WTC11 (cell line): Measurements from ENCODE around the gene NBAS. TPM values are rescaled to one million over a fixed set of nuclear protein-coding genes. Genes with fewer than 3 reads are reported as not detected.

Experiments
- ATAC-seq: fragments of 200-7000 bp; cut with Tn5 transposase; 2 replicates; pipeline ENCODE4 v1.10.0; 2021; ENCODE audit warnings: mild to moderate bottlenecking, moderate library complexity
- CTCF ChIA-PET: fragments of 300-600 bp; sonication (Branson Sonifier 250); formaldehyde crosslinking; loops from one replicate; lab custom pipeline; 2021; ENCODE audit warnings: antibody characterized with exemption; lab: Charles Lee
- POLR2A ChIA-PET: fragments of 350-600 bp; sonication (Branson Sonifier 250); formaldehyde crosslinking; loops from one replicate; lab custom pipeline; 2021; ENCODE audit warnings: antibody characterized with exemption; lab: Charles Lee
- DNase-seq: peaks from one replicate; pipeline ENCODE4 v3.0.0; 2021; ENCODE audit warnings: low spot score
- H3K27ac Mint-ChIP-seq: 2 replicates; pipeline ENCODE4 v1.8.0; 2021; ENCODE audit warnings: mixed read lengths
- H3K27me3 Mint-ChIP-seq: 2 replicates; pipeline ENCODE4 v1.8.0; 2021; ENCODE audit warnings: low read depth, mild to moderate bottlenecking, moderate library complexity, mixed read lengths
- H3K36me3 Mint-ChIP-seq: 2 replicates; pipeline ENCODE4 v1.8.0; 2021; ENCODE audit warnings: mixed read lengths
- H3K4me1 Mint-ChIP-seq: 2 replicates; pipeline ENCODE4 v1.8.0; 2022; ENCODE audit warnings: mixed read lengths
- H3K4me3 Mint-ChIP-seq: 2 replicates; pipeline ENCODE4 v1.8.0; 2021; ENCODE audit warnings: mild to moderate bottlenecking, moderate library complexity, mixed read lengths
- H3K9me3 Mint-ChIP-seq: 2 replicates; pipeline ENCODE4 v1.8.0; 2021; ENCODE audit warnings: mixed read lengths
- ARID4B ChIP-seq: sonication (generic); formaldehyde crosslinking; IDR thresholded peaks from 2 replicates; pipeline ENCODE4 v1.8.0; 2023; ENCODE audit warnings: missing genetic modification reagents, mild to moderate bottlenecking, borderline replicate concordance
- CDX4 ChIP-seq: fragments of 250-450 bp; sonication (Bioruptor Pico); IDR thresholded peaks from 2 replicates; pipeline ENCODE4 v1.9.0; 2021; ENCODE audit warnings: moderate library complexity, mild to moderate bottlenecking, inconsistent platforms, borderline replicate concordance
- EMX1 ChIP-seq: fragments of 250-450 bp; sonication (Bioruptor Pico); IDR thresholded peaks from 2 replicates; pipeline ENCODE4 v1.8.0; 2021; ENCODE audit warnings: mild to moderate bottlenecking
- FOXJ3 ChIP-seq: sonication (generic); formaldehyde crosslinking; IDR thresholded peaks from 2 replicates; pipeline ENCODE4 v1.9.0; 2021; ENCODE audit warnings: missing genetic modification reagents, mild to moderate bottlenecking, borderline replicate concordance
- GABPB1 ChIP-seq: sonication (generic); formaldehyde crosslinking; IDR thresholded peaks from 2 replicates; pipeline ENCODE4 v1.8.1; 2023; ENCODE audit warnings: mild to moderate bottlenecking, missing genetic modification reagents
- GRHL2 ChIP-seq: fragments of 250-450 bp; sonication (Bioruptor Pico); IDR thresholded peaks from 2 replicates; pipeline ENCODE4 v1.8.0; 2022; ENCODE audit warnings: mild to moderate bottlenecking, moderate library complexity; ENCODE audit not compliant: insufficient replicate concordance, severe bottlenecking
- JAZF1 ChIP-seq: fragments of 250-450 bp; sonication (Bioruptor Pico); IDR thresholded peaks from 2 replicates; pipeline ENCODE4 v1.9.0; 2021; ENCODE audit warnings: moderate library complexity, mild to moderate bottlenecking, inconsistent platforms
- KAT7 ChIP-seq: sonication (generic); formaldehyde crosslinking; IDR thresholded peaks from 2 replicates; pipeline ENCODE4 v1.8.1; 2023; ENCODE audit warnings: missing genetic modification reagents, mild to moderate bottlenecking, borderline replicate concordance
- MAX ChIP-seq: sonication (generic); formaldehyde crosslinking; IDR thresholded peaks from 2 replicates; pipeline ENCODE4 v1.8.0; 2022; ENCODE audit warnings: mild to moderate bottlenecking, missing genetic modification reagents
- MYBL2 ChIP-seq: sonication (generic); formaldehyde crosslinking; IDR thresholded peaks from 2 replicates; pipeline ENCODE4 v1.8.1; 2023; ENCODE audit warnings: mild to moderate bottlenecking, moderate library complexity, missing genetic modification reagents
- PREB ChIP-seq: sonication (generic); formaldehyde crosslinking; IDR thresholded peaks from 2 replicates; pipeline ENCODE4 v1.8.1; 2022; ENCODE audit warnings: mild to moderate bottlenecking, missing genetic modification reagents, moderate library complexity, borderline replicate concordance
- SOX15 ChIP-seq: fragments of 250-450 bp; sonication (Bioruptor Pico); IDR thresholded peaks from 2 replicates; pipeline ENCODE4 v1.9.0; 2021; ENCODE audit warnings: mild to moderate bottlenecking
- TEAD1 ChIP-seq: sonication (generic); formaldehyde crosslinking; IDR thresholded peaks from 2 replicates; pipeline ENCODE4 v1.8.0; 2022; ENCODE audit warnings: mild to moderate bottlenecking, missing genetic modification reagents
- TP53 ChIP-seq: sonication (generic); formaldehyde crosslinking; IDR thresholded peaks from 2 replicates; pipeline ENCODE4 v1.8.1; 2023; ENCODE audit warnings: mild to moderate bottlenecking, missing genetic modification reagents
- ZBTB21 ChIP-seq: sonication (generic); formaldehyde crosslinking; IDR thresholded peaks from 2 replicates; pipeline ENCODE4 v1.8.1; 2023; ENCODE audit warnings: mild to moderate bottlenecking, missing genetic modification reagents, borderline replicate concordance
- ZMAT4 ChIP-seq: fragments of 250-450 bp; sonication (Bioruptor Pico); IDR thresholded peaks from 2 replicates; pipeline ENCODE4 v1.9.0; 2021; ENCODE audit warnings: mild to moderate bottlenecking
- ZNF121 ChIP-seq: sonication (generic); formaldehyde crosslinking; IDR thresholded peaks from 2 replicates; pipeline ENCODE4 v1.8.0; 2023; ENCODE audit warnings: missing genetic modification reagents
- ZNF219 ChIP-seq: sonication (generic); formaldehyde crosslinking; IDR thresholded peaks from 2 replicates; pipeline ENCODE4 v1.8.0; 2023; ENCODE audit warnings: missing genetic modification reagents, mild to moderate bottlenecking, borderline replicate concordance
- ZNF232 ChIP-seq: sonication (generic); formaldehyde crosslinking; IDR thresholded peaks from 2 replicates; pipeline ENCODE4 v1.8.0; 2022; ENCODE audit warnings: mild to moderate bottlenecking, missing genetic modification reagents
- ZNF263 ChIP-seq: sonication (generic); formaldehyde crosslinking; IDR thresholded peaks from 2 replicates; pipeline ENCODE4 v1.8.1; 2022; ENCODE audit warnings: low read depth, mild to moderate bottlenecking, moderate library complexity, missing genetic modification reagents
- ZNF423 ChIP-seq: fragments of 250-450 bp; sonication (Bioruptor Pico); IDR thresholded peaks from 2 replicates; pipeline ENCODE4 v2.1.2; 2022; ENCODE audit warnings: mild to moderate bottlenecking, moderate library complexity
- ZNF425 ChIP-seq: fragments of 250-450 bp; sonication (Bioruptor Pico); conservative IDR thresholded peaks from 2 replicates; pipeline ENCODE4 v1.9.0; 2021; ENCODE audit warnings: mild to moderate bottlenecking
- ZNF512 ChIP-seq: sonication (generic); formaldehyde crosslinking; IDR thresholded peaks from 2 replicates; pipeline ENCODE4 v1.8.1; 2022; ENCODE audit warnings: missing genetic modification reagents, borderline replicate concordance
- total RNA-seq: library from RNA; stranded (reverse); gene quantifications from 3 replicates; pipeline ENCODE4 v1.2.3, GENCODE V29; 2021

Gene NBAS
- total RNA-seq, 1 experiment from 2014 or later, result 32.3 TPM

- no peak for TF ChIP-seq ARID4B
- TF ChIP-seq ZNF263 (CRISPR knock-in tag), result no peak
- no peak for TF ChIP-seq PREB (CRISPR knock-in tag)
- no peak for TF ChIP-seq CDX4 (CRISPR knock-in tag)
- TF ChIP-seq KAT7 (CRISPR knock-in tag), result no peak
- no peak for TF ChIP-seq FOXJ3 (CRISPR knock-in tag)
- no peak for TF ChIP-seq ZNF121 (CRISPR knock-in tag)
- TF ChIP-seq ZNF219 (CRISPR knock-in tag), result no peak
- no peak for TF ChIP-seq ZNF425
- TF ChIP-seq, all 79 proteins: peak for 0
Observed at GRCh38 chr2:15485949-15486348, 75.2 kb downstream of the NBAS start (continued).

GRCh38 chr2:15481000-15481399 lies 80.1 kb downstream of the NBAS start:
- DNase-seq, result no peak
- CTCF ChIA-PET, result no interaction called here
- H3K9me3 Mint-ChIP-seq, result peaks cover 10% of the 10 kb centered on the region
- no peaks in the 10 kb centered on the region for H3K27me3 Mint-ChIP-seq
- H3K4me3 Mint-ChIP-seq, result no peak overlapping the region
- no peaks in the 10 kb centered on the region for H3K4me1 Mint-ChIP-seq
- POLR2A ChIA-PET, result no interaction called here
- no peak for ATAC-seq
- peaks cover 15% of the 10 kb centered on the region for H3K36me3 Mint-ChIP-seq
- H3K27ac Mint-ChIP-seq, result no peak overlapping the region
- TF ChIP-seq ZNF423 (CRISPR knock-in tag) (no peak), EMX1 (CRISPR knock-in tag) (no peak), JAZF1 (CRISPR knock-in tag) (no peak), GRHL2 (no peak), ZNF232 (CRISPR knock-in tag) (no peak), SOX15 (CRISPR knock-in tag) (no peak), FOXJ3 (CRISPR knock-in tag) (no peak), ZBTB21 (no peak), ZNF512 (CRISPR knock-in tag) (no peak), MAX (no peak), ZMAT4 (no peak), GABPB1 (CRISPR knock-in tag) (no peak), ZNF219 (CRISPR knock-in tag) (no peak), TP53 (no peak), TEAD1 (CRISPR knock-in tag) (no peak), ZNF263 (CRISPR knock-in tag) (no peak), MYBL2 (CRISPR knock-in tag) (no peak), ZNF425 (no peak)
